NT2/D1 (cell line): ENCODE data around the gene SLC35B4.

ENCODE experiments used
- YY1 ChIP-seq: IDR thresholded peaks from 2 replicates; pipeline ENCODE4 v1.6.1; 2011; ENCODE audit not compliant: insufficient read length, insufficient read depth
- ZNF274 ChIP-seq: IDR thresholded peaks from 2 replicates; pipeline ENCODE4 v1.6.1; 2011; ENCODE audit warnings: mild to moderate bottlenecking, low read depth, low read length

GRCh38 chr7:134298902-134299683, 17.6 kb downstream of the SLC35B4 start:
- TF ChIP-seq ZNF274: no peak
- no peak for TF ChIP-seq YY1
